Lower leg skin (tissue), 4 donors: ENCODE results near the gene GALR1. TPM values are rescaled to one million over a fixed set of nuclear protein-coding genes. Genes with fewer than 3 reads are reported as not detected.
"Not testable (repeated sequence)": the region's sequence is repeated elsewhere in the genome, so short reads cannot be mapped to it uniquely, and the experiment has no call there.

Experiments
- DNase-seq, 2 donors: peaks; one replicate each; pipeline ENCODE4 v3.0.0-alpha.2; 2019; ENCODE audit warnings: low spot score in 2 of 2
- H3K4me3 ChIP-seq: fragments of 200-600 bp; sonication (generic); 2 replicates; pipeline ENCODE4 v1.5.1; 2017; ENCODE audit warnings: mild to moderate bottlenecking, low read depth; ENCODE audit not compliant: poor library complexity, severe bottlenecking
- CTCF ChIP-seq, 3 donors: fragments of 450-650 bp; IDR thresholded peaks; one replicate each; pipeline ENCODE4 v1.5.1; 2016; ENCODE audit warnings: antibody characterized with exemption in 3 of 3, mild to moderate bottlenecking in 3 of 3, moderate library complexity in 2 of 3
- POLR2A ChIP-seq, 2 donors: fragments of 450-650 bp; IDR thresholded peaks; one replicate each; pipeline ENCODE4 v1.6.1; 2016 to 2017; ENCODE audit warnings: antibody characterized with exemption in 2 of 2, mild to moderate bottlenecking in 1 of 2, moderate library complexity in 1 of 2
- WGBS, 2 donors: methylation state at CpG; one replicate each; pipeline ENCODE4 v1.1.5; 2018; 5-methylcytosine and 5-hydroxymethylcytosine counted together
- intact Hi-C: fragments of 100-400 bp; cut with DNase I; formaldehyde crosslinking; loops from one replicate; pipeline ENCODE4 v1.15.0; 2023; ENCODE audit warnings: low total_unique reads
- total RNA-seq, 4 donors: library from RNA; depleted of rRNA; stranded (reverse); fragments of >200 nt; gene quantifications; one replicate each; pipeline ENCODE4 v1.1.0, GENCODE V29; 2016

GALR1 gene
- total RNA-seq, 4 donors from 2014 or later: not detected

- no peak for DNase-seq
- intact Hi-C loops: no loop called here
- WGBS, 2 donors: 64 to 71% methylated on average over 16 of the region's 16 CpGs
- H3K4me3 ChIP-seq: no peak overlapping the region
- TF ChIP-seq POLR2A (IDR thresholded peaks at IDR 0.05): no peak
- no peak for TF ChIP-seq CTCF (IDR thresholded peaks at IDR 0.05)
Measured at GRCh38 chr18:77234504-77235365, 14.9 kb upstream of the GALR1 start.

- DNase-seq, intact Hi-C loops: not testable (repeated sequence)
Measured at GRCh38 chr18:77239285-77239684, 10.4 kb upstream of the GALR1 start.

GRCh38 chr18:77248873-77249568 lies 627 bp upstream of the GALR1 start:
- DNase-seq: no peak
- intact Hi-C loops: no loop called here
- H3K4me3 ChIP-seq: no peak overlapping the region
- 5 to 6% methylated on average over 17 to 22 of the region's 22 CpGs for WGBS, 2 donors
- TF ChIP-seq CTCF (IDR thresholded peaks at IDR 0.05) (no peak), POLR2A (IDR thresholded peaks at IDR 0.05) (no peak)

More at GRCh38 chr18:77239285-77239684, 10.4 kb upstream of the GALR1 start:
- H3K4me3 ChIP-seq: not testable (repeated sequence)
- 86 to 96% methylated on average over 5 of the region's 5 CpGs for WGBS, 2 donors

GRCh38 chr18:77250501-77250925 lies 865 bp downstream of the GALR1 start:
- 2 to 4% methylated on average over 9 to 12 of the region's 40 CpGs for WGBS, 2 donors
- H3K4me3 ChIP-seq: no peak overlapping the region
- intact Hi-C loops: no loop called here
- TF ChIP-seq CTCF (IDR thresholded peaks at IDR 0.05): no peak
- TF ChIP-seq POLR2A (IDR thresholded peaks at IDR 0.05): no peak
- no peak for DNase-seq

GRCh38 chr18:77250926-77251729 lies 1.5 kb downstream of the GALR1 start:
- TF ChIP-seq CTCF (IDR thresholded peaks at IDR 0.05): no peak
- no peak for TF ChIP-seq POLR2A (IDR thresholded peaks at IDR 0.05)
- no peak overlapping the region for H3K4me3 ChIP-seq
- intact Hi-C loops: no loop called here
- WGBS, 2 donors: 4% methylated on average over 54 to 57 of the region's 67 CpGs
- no peak for DNase-seq

- intact Hi-C loops: no loop called here
- WGBS, 2 donors: 8 to 14% methylated on average over 18 to 20 of the region's 20 CpGs
- no peak for TF ChIP-seq POLR2A (IDR thresholded peaks at IDR 0.05)
- no peak for TF ChIP-seq CTCF (IDR thresholded peaks at IDR 0.05)
- H3K4me3 ChIP-seq: no peak overlapping the region
- DNase-seq: no peak
Measured at GRCh38 chr18:77251730-77252050, 2.0 kb downstream of the GALR1 start.
